T-helper 1 cell (primary cell): ENCODE data around the gene TRNAU1AP.
A peak's percentile ranks its signal among the peaks of the same experiment; 100 is the strongest.
"Not testable (repeated sequence)": the region's sequence is repeated elsewhere in the genome, so short reads cannot be mapped to it uniquely, and the experiment has no call there.

Experiments used
- DNase-seq, 5 donors: peaks; one replicate each; pipeline ENCODE4 v3.0.0-alpha.2; 2012 to 2020

Gene TRNAU1AP

DNA sequence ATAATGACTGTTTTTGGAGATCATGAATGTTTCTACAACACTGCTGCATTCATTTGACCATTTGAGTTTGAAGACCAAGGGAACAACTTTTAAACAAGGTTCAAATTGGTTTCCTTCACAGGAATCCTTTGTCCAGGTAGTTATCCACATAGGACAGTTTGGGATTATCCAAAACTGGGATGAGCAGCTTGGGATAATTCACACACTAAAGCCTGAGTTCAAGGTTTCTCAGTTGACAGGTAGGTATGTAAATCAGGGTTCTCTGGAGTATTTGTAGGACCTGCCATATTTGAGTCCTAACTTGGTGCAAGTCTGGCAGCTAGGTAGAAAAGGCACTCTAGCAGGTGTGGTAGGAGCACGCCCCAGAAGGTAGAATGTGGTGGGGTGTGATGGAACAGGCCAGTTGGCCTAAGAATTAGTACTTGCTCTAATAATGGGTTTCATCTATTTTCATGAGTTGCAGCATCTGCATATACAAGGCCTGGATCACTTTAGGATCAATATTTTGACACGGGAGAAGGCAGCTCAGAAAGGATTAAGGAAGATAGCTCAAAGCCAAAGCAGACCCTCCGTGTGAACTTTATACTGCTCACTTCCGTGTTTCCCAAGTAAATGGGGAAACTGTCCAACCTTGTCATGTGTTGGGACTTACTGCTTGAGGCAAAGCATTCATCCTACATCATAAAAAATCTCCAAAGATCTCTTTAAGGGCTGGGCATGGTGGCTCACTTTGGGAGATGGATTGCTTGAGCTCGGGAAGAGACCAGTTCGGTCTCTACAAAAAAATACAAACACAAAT is 25.1 kb downstream of the TRNAU1AP start:
- no peak for DNase-seq

- DNase-seq, result no peak
Measured at GRCh38 chr1:28578696-28579218, 25.9 kb downstream of the TRNAU1AP start.

- no peak for DNase-seq
Measured at GRCh38 chr1:28579401-28579800, 26.5 kb downstream of the TRNAU1AP start.

DNA sequence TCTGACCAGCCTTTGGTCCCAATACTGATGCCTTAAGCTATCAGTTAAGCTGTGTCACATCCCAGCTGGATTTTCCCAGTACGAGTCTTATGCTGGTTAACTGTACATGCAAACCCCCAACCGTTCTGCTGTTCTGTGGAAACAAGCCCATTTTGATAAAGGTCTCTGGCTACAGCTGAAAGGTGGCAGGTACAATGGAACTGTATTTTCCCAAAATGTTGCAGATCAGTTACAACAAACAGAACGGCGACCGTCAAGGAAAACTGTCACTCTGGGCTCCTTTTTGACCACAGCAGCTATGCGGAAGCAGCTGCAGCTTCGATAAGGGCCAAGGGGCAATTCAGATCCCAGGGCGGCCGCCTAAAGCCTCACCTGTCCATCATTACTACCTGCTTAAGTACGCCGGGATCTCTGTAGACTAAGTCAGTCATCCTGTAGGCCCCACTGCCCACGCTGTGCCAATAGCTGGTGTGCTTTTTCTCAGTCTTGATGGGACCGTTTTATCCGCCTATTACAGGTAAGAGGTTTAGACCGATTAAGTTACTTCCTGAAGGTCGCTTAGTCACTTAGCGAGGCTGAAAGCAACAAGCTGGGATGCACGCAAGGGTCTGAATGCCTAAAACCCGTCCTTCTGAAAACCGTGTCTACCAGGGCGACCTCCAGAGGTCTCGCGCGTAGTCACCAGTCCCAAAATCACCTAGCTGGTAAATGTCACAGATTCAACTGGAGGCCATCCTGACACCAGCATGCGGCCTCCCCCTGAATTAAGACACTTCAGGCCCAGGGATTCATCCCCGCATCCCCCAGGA is 28.0 kb downstream of the TRNAU1AP start:
- DNase-seq, result peak in 4 of 5 donors; percentile 40 to 82 (median 44)

DNA sequence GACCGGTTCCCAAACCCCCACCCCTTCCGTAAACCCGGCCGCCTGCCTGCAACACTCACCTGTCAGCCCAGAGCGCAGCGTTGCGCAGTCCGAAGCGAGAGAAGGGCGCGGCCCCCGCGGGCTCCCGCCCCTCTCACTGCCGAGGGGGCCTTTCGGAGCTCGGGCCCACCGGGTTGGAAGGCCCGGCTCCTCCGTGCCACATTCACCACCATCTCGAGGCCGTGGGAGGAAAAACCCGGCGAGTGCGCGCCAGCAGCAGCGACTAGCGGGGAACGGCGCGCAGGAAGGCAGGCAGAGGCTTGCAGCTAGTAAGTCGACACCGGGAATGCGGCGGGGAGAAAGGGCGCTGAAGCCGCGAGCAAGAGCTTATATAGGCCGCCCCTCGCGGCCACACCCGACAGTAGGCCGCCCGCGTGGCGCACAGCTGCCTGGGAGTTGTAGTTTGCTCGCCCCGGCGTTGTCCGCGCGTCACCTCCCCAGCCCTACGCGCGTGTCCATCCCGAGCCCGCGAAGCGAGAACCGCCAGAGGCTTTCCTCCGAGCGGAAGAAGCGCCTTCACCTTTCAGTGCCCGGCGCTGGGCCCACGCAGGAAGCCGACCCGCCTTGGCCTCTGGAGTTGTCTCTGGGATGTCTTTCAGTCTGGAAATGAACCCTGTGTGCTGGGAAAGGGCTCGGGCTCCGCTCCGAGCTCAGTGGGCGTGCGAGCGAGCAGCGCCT is 28.8 kb downstream of the TRNAU1AP start:
- DNase-seq, result peak; percentile 86 to 97 (median 90)

GRCh38 chr1:28582248-28582615 is 29.3 kb downstream of the TRNAU1AP start:
- no peak for DNase-seq

- DNase-seq, result not testable (repeated sequence)
Measured at GRCh38 chr1:28586585-28587391, 33.9 kb downstream of the TRNAU1AP start.

GRCh38 chr1:28591708-28592320 is 38.9 kb downstream of the TRNAU1AP start, which contains the start of gene RAB42:
RAB42 (plus strand) TSS chr1:28592265; CDS start chr1:28592512, 247 bp downstream.
- no peak for DNase-seq

DNA sequence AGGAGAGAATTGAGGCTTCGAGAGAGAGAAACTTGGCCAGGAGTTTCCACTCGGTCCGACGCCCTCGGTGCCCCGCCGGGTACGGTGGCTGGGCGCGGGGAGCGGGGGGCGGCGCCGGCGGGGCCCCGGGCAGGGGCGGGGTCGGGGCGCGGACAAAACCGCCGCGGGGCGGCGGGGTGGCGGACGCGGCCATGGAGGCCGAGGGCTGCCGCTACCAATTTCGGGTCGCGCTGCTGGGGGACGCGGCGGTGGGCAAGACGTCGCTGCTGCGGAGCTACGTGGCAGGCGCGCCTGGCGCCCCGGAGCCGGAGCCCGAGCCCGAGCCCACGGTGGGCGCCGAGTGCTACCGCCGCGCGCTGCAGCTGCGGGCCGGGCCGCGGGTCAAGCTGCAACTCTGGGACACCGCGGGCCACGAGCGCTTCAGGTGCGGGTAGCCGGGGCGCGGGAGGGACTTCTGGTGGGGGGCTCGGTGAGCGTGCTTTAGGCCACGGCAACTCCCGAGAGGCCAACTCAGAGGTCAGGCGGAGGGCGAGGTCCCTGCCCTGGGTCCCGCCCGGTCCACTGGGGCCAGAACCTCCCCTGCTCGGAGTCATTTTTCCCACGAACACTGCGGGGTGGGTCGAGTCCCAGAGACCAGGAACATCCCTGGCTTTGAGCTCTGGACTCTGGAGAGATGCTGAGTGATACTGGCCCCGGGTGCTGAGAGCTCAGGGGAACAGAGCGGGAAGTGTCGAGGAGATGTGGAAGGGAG is 39.6 kb downstream of the TRNAU1AP start:
- peak in 1 of 5 donors; percentile 17 for DNase-seq

DNA sequence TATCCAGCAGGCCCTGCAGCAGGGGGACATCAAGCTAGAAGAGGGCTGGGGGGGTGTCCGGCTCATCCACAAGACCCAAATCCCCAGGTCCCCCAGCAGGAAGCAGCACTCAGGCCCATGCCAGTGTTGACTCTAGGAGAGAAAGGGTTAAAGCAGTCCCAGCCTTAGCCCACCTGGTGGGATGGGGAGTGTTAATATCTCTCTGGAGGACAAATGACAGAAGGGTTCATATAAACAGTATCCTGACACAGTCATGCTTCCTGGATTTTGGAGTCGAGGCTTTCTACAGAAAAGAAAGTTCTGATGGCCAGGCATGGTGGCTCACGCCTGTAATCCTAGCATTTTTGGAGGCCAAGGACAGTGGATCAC is 41.1 kb downstream of the TRNAU1AP start:
- DNase-seq, result not testable (repeated sequence)

- DNase-seq, result not testable (repeated sequence)
Measured at GRCh38 chr1:28594686-28595411, 42.0 kb downstream of the TRNAU1AP start.

- DNase-seq, result no peak
Measured at GRCh38 chr1:28595412-28596191, 42.7 kb downstream of the TRNAU1AP start.

GRCh38 chr1:28596276-28596675 is 43.4 kb downstream of the TRNAU1AP start:
- not testable (repeated sequence) for DNase-seq

- peak in 1 of 5 donors; percentile 54 for DNase-seq
Measured at GRCh38 chr1:28601696-28602095, 48.8 kb downstream of the TRNAU1AP start.

- peak in 1 of 5 donors; percentile 22 for DNase-seq
Measured at GRCh38 chr1:28602536-28603439, 49.9 kb downstream of the TRNAU1AP start.

- DNase-seq, result no peak
Measured at GRCh38 chr1:28604411-28604810, 51.5 kb downstream of the TRNAU1AP start.

DNA sequence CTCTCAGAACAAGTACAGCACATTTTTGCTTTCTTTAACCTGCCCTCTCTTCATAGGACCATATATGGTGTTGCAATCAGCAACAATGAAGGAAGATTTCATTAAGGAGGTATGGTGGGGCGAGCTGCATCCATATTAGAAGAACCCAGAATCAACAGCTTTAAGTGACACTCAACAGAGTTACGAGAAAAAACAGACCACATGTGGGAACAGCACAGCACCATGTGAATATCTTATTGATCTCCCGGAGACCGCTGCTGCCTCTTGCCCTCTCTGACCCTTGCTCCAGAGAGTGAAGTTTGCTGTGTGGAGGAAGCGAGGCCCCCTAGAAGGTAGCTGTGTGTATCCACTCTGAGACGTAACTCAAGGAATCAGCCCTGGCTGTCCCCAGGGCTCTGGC is 52.1 kb downstream of the TRNAU1AP start:
- DNase-seq, result no peak

DNA sequence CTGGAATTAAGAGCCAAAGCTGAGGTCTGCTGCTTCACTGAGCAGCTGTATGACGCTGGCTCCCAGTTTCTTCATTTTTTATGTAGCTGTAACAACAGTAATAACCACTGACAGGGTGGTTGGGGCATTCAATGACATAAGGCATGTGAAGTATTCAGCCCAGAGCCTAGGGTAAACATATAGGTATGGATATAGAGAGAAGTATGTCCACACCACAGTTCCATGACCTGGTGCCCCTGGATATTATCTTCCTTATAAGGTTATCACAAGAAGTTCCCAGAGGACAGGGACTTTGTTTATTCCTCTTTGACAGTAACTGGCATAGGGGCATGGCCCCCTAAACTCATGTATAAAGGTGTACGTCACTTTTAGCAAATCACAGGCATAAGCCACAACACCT is 53.9 kb downstream of the TRNAU1AP start:
- no peak for DNase-seq
